Activated CD4-positive, alpha-beta memory T cell treated with anti-CD3 and anti-CD28 coated beads for 36 hours (primary cell): ENCODE results near the gene PSMA5. TPM values are rescaled to one million over a fixed set of nuclear protein-coding genes. Genes with fewer than 3 reads are reported as not detected.
"Not testable (repeated sequence)": the region's sequence is repeated elsewhere in the genome, so short reads cannot be mapped to it uniquely, and the experiment has no call there.

Source experiments
- CTCF ChIA-PET: fragments of 350-600 bp; sonication (Branson Sonifier 250); formaldehyde crosslinking; loops from one replicate; lab custom pipeline; 2021; ENCODE audit warnings: antibody characterized with exemption, inconsistent platforms; lab: Charles Lee
- POLR2A ChIA-PET: fragments of 350-600 bp; sonication (Branson Sonifier 250); formaldehyde crosslinking; loops from one replicate; lab custom pipeline; 2021; ENCODE audit warnings: antibody characterized with exemption; lab: Charles Lee
- DNase-seq: peaks from one replicate; pipeline ENCODE4 v3.0.0-alpha.2; 2020
- H3K27ac Mint-ChIP-seq: one replicate; pipeline ENCODE4 v1.8.0; 2021; ENCODE audit warnings: mixed read lengths
- H3K27me3 Mint-ChIP-seq: one replicate; pipeline ENCODE4 v1.8.0; 2021; ENCODE audit warnings: mixed read lengths
- H3K36me3 Mint-ChIP-seq: one replicate; pipeline ENCODE4 v1.8.0; 2021; ENCODE audit warnings: mixed read lengths
- H3K4me1 Mint-ChIP-seq: one replicate; pipeline ENCODE4 v1.8.0; 2021; ENCODE audit warnings: low read depth, mixed read lengths
- H3K4me3 Mint-ChIP-seq: one replicate; pipeline ENCODE4 v1.8.0; 2021; ENCODE audit warnings: mild to moderate bottlenecking, mixed read lengths
- H3K9me3 Mint-ChIP-seq: one replicate; pipeline ENCODE4 v1.8.0; 2021; ENCODE audit warnings: mixed read lengths
- intact Hi-C: fragments of 100-400 bp; cut with micrococcal nuclease; formaldehyde crosslinking; loops from one replicate; pipeline ENCODE4 v1.15.1; 2023
- total RNA-seq, 2 experiments: library from RNA; stranded (reverse); gene quantifications; one replicate each; pipeline ENCODE4 v1.2.3, GENCODE V29; 2021

Gene PSMA5
- total RNA-seq, 2 experiments from 2014 or later, result 217 to 218 TPM

DNA sequence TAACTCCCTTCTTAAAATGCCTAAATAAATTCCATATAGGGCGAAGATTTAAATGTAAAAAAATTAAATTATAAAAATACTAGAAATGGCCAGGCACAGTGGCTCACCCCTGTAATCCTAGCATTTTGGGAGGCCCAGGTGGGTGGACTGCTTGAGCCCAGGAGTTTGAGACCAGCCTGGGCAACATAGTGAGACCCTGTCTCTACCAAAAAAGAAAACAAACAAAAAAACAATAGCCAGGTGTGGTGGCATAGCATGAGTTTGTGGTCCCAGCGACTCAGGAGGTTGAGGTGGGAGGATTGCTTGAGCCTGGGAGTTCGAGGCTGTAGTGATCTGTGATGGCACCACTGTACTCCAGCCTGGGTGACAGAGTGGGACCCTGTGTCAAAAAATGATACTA lies 46.3 kb downstream of the PSMA5 start:
- Mint-ChIP-seq H3K9me3 (no peaks in the 10 kb centered on the region), H3K4me3 (no peak overlapping the region), H3K27me3 (peaks cover 2% of the 10 kb centered on the region), H3K27ac (no peak overlapping the region), H3K36me3 (no peaks in the 10 kb centered on the region), H3K4me1 (peaks cover 6% of the 10 kb centered on the region)
- intact Hi-C loops, result no loop called here
- no peak for DNase-seq
- ChIA-PET POLR2A (no interaction called here), CTCF (interaction anchor here (1.2 kb wide), 1 partner anchor 97 kb away, joined by 4 read pairs; the partner anchor contains the start of gene PSRC1)

GRCh38 chr1:109379422-109379821 lies 46.8 kb downstream of the PSMA5 start:
- Mint-ChIP-seq H3K27me3 (peaks cover 3% of the 10 kb centered on the region), H3K36me3 (no peaks in the 10 kb centered on the region), H3K27ac (no peak overlapping the region), H3K9me3 (no peaks in the 10 kb centered on the region), H3K4me1 (peaks cover 8% of the 10 kb centered on the region), H3K4me3 (no peak overlapping the region)
- intact Hi-C loops, result no loop called here
- POLR2A ChIA-PET, result no interaction called here
- CTCF ChIA-PET, result interaction anchor here (0.8 to 1.2 kb wide), 2 partner anchors 96 to 178 kb away, joined by 4 read pairs; partner anchors contain the start of gene PSRC1
- DNase-seq, result no peak

- Mint-ChIP-seq H3K36me3 (no peaks in the 10 kb centered on the region), H3K9me3 (no peaks in the 10 kb centered on the region), H3K27ac (no peak overlapping the region), H3K27me3 (peaks cover 3% of the 10 kb centered on the region), H3K4me1 (peaks cover 8% of the 10 kb centered on the region), H3K4me3 (no peak overlapping the region)
- POLR2A ChIA-PET, result no interaction called here
- CTCF ChIA-PET, result interaction anchor here (0.8 to 1.1 kb wide), 2 partner anchors 20 to 155 kb away, joined by 4 to 5 read pairs; partner anchors contain the start of gene SORT1
- intact Hi-C loops, result no loop called here
- DNase-seq, result no peak
Measured at GRCh38 chr1:109377698-109378097, 48.5 kb downstream of the PSMA5 start.

- H3K36me3 Mint-ChIP-seq, intact Hi-C loops, DNase-seq, H3K27ac Mint-ChIP-seq, POLR2A ChIA-PET, H3K9me3 Mint-ChIP-seq, H3K4me3 Mint-ChIP-seq: not testable (repeated sequence)
- CTCF ChIA-PET, result interaction anchor here (1.1 kb wide), 2 partner anchors 25 to 110 kb away, joined by 3 to 4 read pairs; no protein-coding TSS in a partner anchor
- Mint-ChIP-seq H3K4me1 (peaks cover 20% of the 10 kb centered on the region), H3K27me3 (peaks cover 14% of the 10 kb centered on the region)
Measured at GRCh38 chr1:109373696-109374095, 52.6 kb downstream of the PSMA5 start.

- POLR2A ChIA-PET, result no interaction called here
- H3K27ac Mint-ChIP-seq, result no peak overlapping the region
Measured at GRCh38 chr1:109373126-109373525, 53.1 kb downstream of the PSMA5 start.

GRCh38 chr1:109372281-109372680 lies 54.0 kb downstream of the PSMA5 start:
- Mint-ChIP-seq H3K4me3 (no peak overlapping the region), H3K27me3 (peaks cover 19% of the 10 kb centered on the region), H3K4me1 (peaks cover 20% of the 10 kb centered on the region), H3K9me3 (no peaks in the 10 kb centered on the region), H3K27ac (no peak overlapping the region), H3K36me3 (no peaks in the 10 kb centered on the region)
- no peak for DNase-seq
- intact Hi-C loops, result no loop called here
- ChIA-PET CTCF (interaction anchor here (1.0 to 1.6 kb wide), 2 partner anchors 19 to 26 kb away, joined by 3 to 10 read pairs; partner anchors contain the start of gene SORT1), POLR2A (no interaction called here)

More at GRCh38 chr1:109373126-109373525, 53.1 kb downstream of the PSMA5 start:
- CTCF ChIA-PET, result interaction anchor here (1.1 kb wide), 2 partner anchors 26 to 109 kb away, joined by 3 to 4 read pairs; no protein-coding TSS in a partner anchor
- no peak for DNase-seq
- Mint-ChIP-seq H3K27me3 (peaks cover 14% of the 10 kb centered on the region), H3K9me3 (no peaks in the 10 kb centered on the region), H3K4me1 (peaks cover 20% of the 10 kb centered on the region), H3K36me3 (no peaks in the 10 kb centered on the region), H3K4me3 (no peak overlapping the region)
- intact Hi-C loops, result no loop called here

DNA sequence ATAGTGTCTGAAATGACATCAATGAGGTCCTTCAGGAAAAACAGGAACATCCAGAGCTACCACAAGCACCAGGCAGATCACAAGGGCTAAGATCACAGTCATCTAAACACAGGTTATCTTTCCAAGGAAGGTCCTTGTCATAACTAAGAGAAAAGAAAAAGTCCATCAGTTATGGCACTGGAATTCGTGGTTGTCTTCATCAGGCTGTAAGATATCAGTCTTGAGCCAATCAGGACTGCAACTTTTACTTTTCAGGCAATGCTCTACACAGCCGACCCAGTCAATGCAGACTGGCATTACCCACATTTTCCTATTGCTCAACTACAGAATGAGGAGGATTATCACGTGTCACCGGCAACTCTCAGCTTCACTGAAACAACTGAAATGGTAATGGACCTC lies 54.9 kb downstream of the PSMA5 start:
- Mint-ChIP-seq H3K27ac (no peak overlapping the region), H3K4me3 (no peak overlapping the region), H3K9me3 (no peaks in the 10 kb centered on the region), H3K36me3 (no peaks in the 10 kb centered on the region), H3K4me1 (peaks cover 20% of the 10 kb centered on the region), H3K27me3 (peaks cover 22% of the 10 kb centered on the region)
- ChIA-PET POLR2A (no interaction called here), CTCF (interaction anchor here (1.0 to 1.6 kb wide), 2 partner anchors 22 to 27 kb away, joined by 3 to 10 read pairs; partner anchors contain the start of gene SORT1)
- intact Hi-C loops, result loop anchor here (2.0 kb wide), 1 partner anchor 13 kb away; no protein-coding TSS in a partner anchor
- peak; percentile 44 for DNase-seq

- POLR2A ChIA-PET, result no interaction called here
- CTCF ChIA-PET, result interaction anchor here (1.0 to 1.6 kb wide), 2 partner anchors 22 to 28 kb away, joined by 3 to 10 read pairs; partner anchors contain the start of gene SORT1
- peaks cover 20% of the 10 kb centered on the region for H3K4me1 Mint-ChIP-seq
- H3K27ac Mint-ChIP-seq, result no peak overlapping the region
- H3K36me3 Mint-ChIP-seq, result no peaks in the 10 kb centered on the region
- intact Hi-C loops, result loop anchor here (2.0 kb wide), 1 partner anchor 14 kb away; no protein-coding TSS in a partner anchor
- DNase-seq, result no peak
- H3K4me3 Mint-ChIP-seq, result no peak overlapping the region
- peaks cover 22% of the 10 kb centered on the region for H3K27me3 Mint-ChIP-seq
- no peaks in the 10 kb centered on the region for H3K9me3 Mint-ChIP-seq
Measured at GRCh38 chr1:109370712-109371340, 55.4 kb downstream of the PSMA5 start.

DNA sequence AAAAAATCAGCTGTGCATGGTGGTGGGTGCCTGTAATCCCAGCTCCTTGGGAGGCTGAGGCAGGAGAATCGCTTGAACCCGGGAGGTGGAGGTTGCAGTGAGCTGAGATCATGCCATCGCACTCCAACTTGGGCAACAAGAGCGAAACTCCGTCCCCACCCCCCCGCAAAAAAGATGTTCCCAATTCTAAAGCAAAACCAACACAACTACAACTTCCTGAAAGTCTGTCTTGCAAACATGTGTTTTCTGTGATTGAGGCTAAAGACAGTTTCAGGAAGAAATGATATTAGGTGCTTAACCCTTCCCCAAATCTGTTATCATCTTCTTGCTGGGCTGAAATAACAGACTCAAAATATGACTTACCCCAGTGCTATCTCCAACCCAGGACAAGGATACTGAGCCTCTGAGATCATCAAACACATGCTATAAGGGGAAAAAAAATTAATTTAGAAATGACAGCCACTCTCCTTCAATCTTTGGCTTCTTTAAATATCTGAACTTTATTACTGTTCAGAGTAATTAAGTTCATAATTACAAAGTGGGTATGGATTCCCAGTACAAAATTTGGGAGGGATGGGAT lies 57.0 kb downstream of the PSMA5 start:
- Mint-ChIP-seq H3K36me3 (no peaks in the 10 kb centered on the region), H3K4me1 (peaks cover 12% of the 10 kb centered on the region), H3K4me3 (no peak overlapping the region), H3K27me3 (peaks cover 24% of the 10 kb centered on the region), H3K9me3 (no peaks in the 10 kb centered on the region), H3K27ac (no peak overlapping the region)
- POLR2A ChIA-PET, result no interaction called here
- CTCF ChIA-PET, result interaction anchor here (1.0 kb wide), 1 partner anchor 92 kb away, joined by 4 read pairs; no protein-coding TSS in a partner anchor
- no peak for DNase-seq
- intact Hi-C loops, result no loop called here

DNA sequence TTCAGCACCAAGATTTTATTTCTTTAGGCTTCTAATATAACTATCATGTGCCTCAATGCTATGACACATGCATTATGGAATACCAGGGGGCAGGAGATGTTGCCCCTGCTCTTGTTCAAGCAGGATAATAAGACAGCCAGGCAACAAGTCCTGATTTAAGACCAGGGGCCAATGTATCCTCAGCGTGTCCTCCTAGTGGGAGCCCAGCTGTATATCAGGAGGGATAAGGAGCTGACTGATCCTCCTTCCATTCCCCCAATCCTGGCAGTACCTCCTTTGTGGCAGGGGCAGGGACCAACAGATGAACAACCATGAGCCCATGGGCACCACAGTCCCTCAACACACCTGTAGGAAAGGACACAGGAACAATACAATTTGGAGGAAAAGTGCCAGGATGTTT lies 57.8 kb downstream of the PSMA5 start:
- CTCF ChIA-PET, result interaction anchor here (1.0 kb wide), 1 partner anchor 91 kb away, joined by 4 read pairs; no protein-coding TSS in a partner anchor
- POLR2A ChIA-PET, result no interaction called here
- no peak for DNase-seq
- H3K4me3 Mint-ChIP-seq, result no peak overlapping the region
- no peaks in the 10 kb centered on the region for H3K9me3 Mint-ChIP-seq
- H3K27me3 Mint-ChIP-seq, result peaks cover 32% of the 10 kb centered on the region
- peaks cover 12% of the 10 kb centered on the region for H3K4me1 Mint-ChIP-seq
- intact Hi-C loops, result no loop called here
- H3K27ac Mint-ChIP-seq, result no peak overlapping the region
- no peaks in the 10 kb centered on the region for H3K36me3 Mint-ChIP-seq

- DNase-seq, result no peak
- POLR2A ChIA-PET, result no interaction called here
- H3K4me3 Mint-ChIP-seq, result no peak overlapping the region
- H3K27me3 Mint-ChIP-seq, result peaks cover 34% of the 10 kb centered on the region
- intact Hi-C loops, result no loop called here
- H3K27ac Mint-ChIP-seq, result no peak overlapping the region
- no peaks in the 10 kb centered on the region for H3K36me3 Mint-ChIP-seq
- CTCF ChIA-PET, result no interaction called here
- no peaks in the 10 kb centered on the region for H3K9me3 Mint-ChIP-seq
- H3K4me1 Mint-ChIP-seq, result peaks cover 12% of the 10 kb centered on the region
Measured at GRCh38 chr1:109367626-109368025, 58.6 kb downstream of the PSMA5 start.

DNA sequence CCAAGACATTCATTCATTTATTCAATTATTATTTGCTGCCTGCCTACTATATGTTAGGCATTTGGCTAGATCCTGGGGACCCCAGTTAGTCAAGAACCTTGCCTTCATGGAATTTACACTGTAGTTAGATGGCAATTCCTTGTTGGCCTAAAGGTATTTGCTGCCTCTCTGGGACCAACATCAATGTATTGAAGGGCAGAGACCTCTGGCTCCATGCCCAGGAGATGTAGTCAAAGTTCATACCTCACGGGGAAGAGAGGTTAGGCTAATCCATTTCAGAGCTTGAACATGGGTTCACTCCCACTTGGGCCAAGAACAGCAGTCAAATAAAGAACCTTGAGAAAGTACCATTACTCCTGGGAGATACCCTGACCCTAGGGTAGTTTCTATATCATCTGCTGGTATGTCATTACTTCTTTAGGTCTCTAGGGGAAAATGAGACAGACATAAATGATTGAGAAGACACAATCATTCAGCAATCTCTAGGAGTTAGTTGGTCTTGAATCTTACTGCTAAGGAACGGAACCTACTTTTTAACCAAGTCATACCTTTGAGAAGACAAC lies 60.5 kb downstream of the PSMA5 start:
- Mint-ChIP-seq H3K27ac (no peak overlapping the region), H3K4me3 (no peak overlapping the region), H3K36me3 (no peaks in the 10 kb centered on the region), H3K9me3 (no peaks in the 10 kb centered on the region), H3K27me3 (peaks cover 33% of the 10 kb centered on the region), H3K4me1 (peaks cover 2% of the 10 kb centered on the region)
- ChIA-PET POLR2A (no interaction called here), CTCF (no interaction called here)
- no peak for DNase-seq
- intact Hi-C loops, result no loop called here
